Measurements from ENCODE around the gene EBF4.

DNA sequence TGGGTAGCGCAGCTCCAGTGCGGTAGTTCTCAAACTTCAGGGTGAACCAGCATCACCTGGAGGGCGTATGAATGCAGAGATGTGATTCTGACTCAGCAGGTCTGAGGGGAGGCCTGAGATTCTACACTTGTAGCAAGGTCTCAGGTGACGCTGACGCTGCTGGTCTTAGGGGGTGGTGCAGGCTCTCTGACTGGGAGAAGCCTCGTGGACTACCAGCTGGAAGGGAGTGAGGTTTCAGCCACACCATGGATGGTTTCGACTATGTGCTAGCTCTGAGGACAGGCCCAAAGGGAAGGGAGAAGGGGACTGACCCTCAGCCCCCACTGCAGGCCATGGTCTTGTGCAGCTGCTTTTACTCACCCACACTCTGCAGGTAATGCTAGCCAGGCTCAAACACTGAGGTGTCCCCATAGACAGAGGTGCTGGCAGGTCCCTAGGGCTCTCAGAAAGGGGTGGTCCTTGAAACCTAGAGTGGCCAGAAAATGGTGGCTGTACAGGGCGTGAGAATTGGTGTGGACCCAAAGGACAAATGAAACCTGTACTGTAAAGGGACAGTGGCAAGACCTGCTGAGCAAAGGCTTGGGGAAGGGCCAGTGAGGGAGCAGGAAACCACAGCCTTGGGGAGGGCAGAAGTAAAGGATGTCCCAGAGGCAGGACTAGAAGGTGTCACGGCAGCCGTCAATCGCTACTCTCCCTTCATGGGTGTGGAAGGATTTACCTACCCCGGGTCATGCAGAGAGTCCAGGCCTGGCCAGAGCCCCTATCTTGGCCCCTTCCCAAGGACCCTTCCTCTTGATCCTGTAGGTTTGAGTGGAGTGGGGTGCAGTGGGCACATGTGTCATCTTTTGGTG, 52.7 kb downstream of the EBF4 start:
- TF ChIP-seq CTCF (IDR thresholded peaks at IDR 0.05; ENCODE audit: poor library complexity, severe bottlenecking) = no peak
- TF ChIP-seq MXI1 (conservative IDR thresholded peaks at IDR 0.05; ENCODE audit: poor library complexity, severe bottlenecking) = no peak
- no peak for TF ChIP-seq EP300 (conservative IDR thresholded peaks at IDR 0.05; ENCODE audit: poor library complexity, severe bottlenecking)
- TF ChIP-seq EZH2 (IDR thresholded peaks at IDR 0.05; ENCODE audit: borderline replicate concordance, insufficient read depth, low read length, poor library complexity, severe bottlenecking) = no peak
- TF ChIP-seq, protein P1, sequence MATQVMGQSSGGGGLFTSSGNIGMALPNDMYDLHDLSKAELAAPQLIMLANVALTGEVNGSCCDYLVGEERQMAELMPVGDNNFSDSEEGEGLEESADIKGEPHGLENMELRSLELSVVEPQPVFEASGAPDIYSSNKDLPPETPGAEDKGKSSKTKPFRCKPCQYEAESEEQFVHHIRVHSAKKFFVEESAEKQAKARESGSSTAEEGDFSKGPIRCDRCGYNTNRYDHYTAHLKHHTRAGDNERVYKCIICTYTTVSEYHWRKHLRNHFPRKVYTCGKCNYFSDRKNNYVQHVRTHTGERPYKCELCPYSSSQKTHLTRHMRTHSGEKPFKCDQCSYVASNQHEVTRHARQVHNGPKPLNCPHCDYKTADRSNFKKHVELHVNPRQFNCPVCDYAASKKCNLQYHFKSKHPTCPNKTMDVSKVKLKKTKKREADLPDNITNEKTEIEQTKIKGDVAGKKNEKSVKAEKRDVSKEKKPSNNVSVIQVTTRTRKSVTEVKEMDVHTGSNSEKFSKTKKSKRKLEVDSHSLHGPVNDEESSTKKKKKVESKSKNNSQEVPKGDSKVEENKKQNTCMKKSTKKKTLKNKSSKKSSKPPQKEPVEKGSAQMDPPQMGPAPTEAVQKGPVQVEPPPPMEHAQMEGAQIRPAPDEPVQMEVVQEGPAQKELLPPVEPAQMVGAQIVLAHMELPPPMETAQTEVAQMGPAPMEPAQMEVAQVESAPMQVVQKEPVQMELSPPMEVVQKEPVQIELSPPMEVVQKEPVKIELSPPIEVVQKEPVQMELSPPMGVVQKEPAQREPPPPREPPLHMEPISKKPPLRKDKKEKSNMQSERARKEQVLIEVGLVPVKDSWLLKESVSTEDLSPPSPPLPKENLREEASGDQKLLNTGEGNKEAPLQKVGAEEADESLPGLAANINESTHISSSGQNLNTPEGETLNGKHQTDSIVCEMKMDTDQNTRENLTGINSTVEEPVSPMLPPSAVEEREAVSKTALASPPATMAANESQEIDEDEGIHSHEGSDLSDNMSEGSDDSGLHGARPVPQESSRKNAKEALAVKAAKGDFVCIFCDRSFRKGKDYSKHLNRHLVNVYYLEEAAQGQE (IDR thresholded peaks at IDR 0.05; ENCODE audit: borderline replicate concordance) = no peak
- no peak for TF ChIP-seq POLR2AphosphoS5 (IDR thresholded peaks at IDR 0.05)
- no peak for TF ChIP-seq SMC3 (conservative IDR thresholded peaks at IDR 0.05; ENCODE audit: poor library complexity)
- TF ChIP-seq RAD21 (conservative IDR thresholded peaks at IDR 0.05) = no peak

Data from neural cell (in vitro differentiated cells).